Loucy (cell line): ENCODE results near the gene PRMT9.

Experiments used
- H2AFZ ChIP-seq: fragments of 200-600 bp; sonication (generic); 2 replicates; pipeline ENCODE4 v1.6.0; 2016; ENCODE audit warnings: antibody characterized with exemption, mild to moderate bottlenecking, low read length, moderate library complexity
- H3F3A ChIP-seq: fragments of 200-600 bp; 2 replicates; pipeline ENCODE4 v1.6.0; 2016; ENCODE audit warnings: antibody characterized with exemption, low read depth, mild to moderate bottlenecking
- H3K27me3 ChIP-seq: fragments of 200-600 bp; sonication (generic); 2 replicates; pipeline ENCODE4 v1.6.1; 2014; ENCODE audit warnings: low read length, mild to moderate bottlenecking; ENCODE audit not compliant: insufficient read depth, poor library complexity, severe bottlenecking
- H3K36me3 ChIP-seq: fragments of 200-600 bp; sonication (generic); 2 replicates; pipeline ENCODE4 v1.6.1; 2016; ENCODE audit warnings: low read length; ENCODE audit not compliant: insufficient read depth
- H3K4me1 ChIP-seq: fragments of 200-600 bp; sonication (generic); 2 replicates; pipeline ENCODE4 v1.5.1; 2014; ENCODE audit warnings: low read length, mild to moderate bottlenecking; ENCODE audit not compliant: insufficient read depth, poor library complexity, severe bottlenecking
- H3K4me2 ChIP-seq: fragments of 200-600 bp; sonication (generic); 2 replicates; pipeline ENCODE4 v1.6.0; 2014; ENCODE audit warnings: antibody characterized with exemption, low read length, low read depth, mild to moderate bottlenecking; ENCODE audit not compliant: poor library complexity, severe bottlenecking
- H3K4me3 ChIP-seq: fragments of 200-600 bp; sonication (generic); 2 replicates; pipeline ENCODE4 v1.5.1; 2014; ENCODE audit warnings: low read length, mild to moderate bottlenecking, mixed read lengths; ENCODE audit not compliant: poor library complexity, severe bottlenecking
- H3K79me2 ChIP-seq: fragments of 200-600 bp; sonication (generic); 2 replicates; pipeline ENCODE4 v1.6.1; 2014; ENCODE audit warnings: low read length; ENCODE audit not compliant: insufficient read depth
- H3K9ac ChIP-seq: fragments of 200-600 bp; sonication (generic); 2 replicates; pipeline ENCODE4 v1.6.0; 2014; ENCODE audit warnings: mild to moderate bottlenecking, low read depth, low read length, moderate library complexity; ENCODE audit not compliant: poor library complexity, severe bottlenecking
- H3K9me2 ChIP-seq: fragments of 200-600 bp; sonication (generic); replicated peaks from 2 replicates; pipeline ENCODE4 v1.6.1; 2016; ENCODE audit warnings: low read depth, low read length, mixed read lengths
- H3K9me3 ChIP-seq: fragments of 200-600 bp; sonication (generic); 2 replicates; pipeline ENCODE4 v1.6.1; 2014; ENCODE audit warnings: mild to moderate bottlenecking, antibody characterized with exemption, low read length, low read depth; ENCODE audit not compliant: insufficient read depth
- H4K20me1 ChIP-seq: fragments of 200-600 bp; sonication (generic); 2 replicates; pipeline ENCODE4 v1.6.0; 2014; ENCODE audit warnings: antibody characterized with exemption, low read length, mild to moderate bottlenecking; ENCODE audit not compliant: insufficient read depth, poor library complexity, severe bottlenecking
- EZH2phosphoT487 ChIP-seq: fragments of 200-600 bp; IDR thresholded peaks from 2 replicates; pipeline ENCODE4 v1.6.1; 2018; ENCODE audit warnings: antibody characterized with exemption, mild to moderate bottlenecking, moderate library complexity, borderline replicate concordance
- TF ChIP-seq, protein P1 (sequence below): fragments of 200-600 bp; sonication (generic); conservative IDR thresholded peaks from 2 replicates; pipeline ENCODE4 v1.5.1; 2014; ENCODE audit warnings: mild to moderate bottlenecking, antibody characterized with exemption, low read length

Gene PRMT9

GRCh38 chr4:147691820-147692219, 7.9 kb upstream of the PRMT9 start:
- no peaks in the 10 kb centered on the region for H3K79me2 ChIP-seq
- peaks cover 3% of the 10 kb centered on the region for H3K4me1 ChIP-seq
- H3K36me3 ChIP-seq, result no peaks in the 10 kb centered on the region
- no peaks in the 10 kb centered on the region for H3K9me3 ChIP-seq
- H3K4me3 ChIP-seq, result no peak overlapping the region
- TF ChIP-seq, protein P1, sequence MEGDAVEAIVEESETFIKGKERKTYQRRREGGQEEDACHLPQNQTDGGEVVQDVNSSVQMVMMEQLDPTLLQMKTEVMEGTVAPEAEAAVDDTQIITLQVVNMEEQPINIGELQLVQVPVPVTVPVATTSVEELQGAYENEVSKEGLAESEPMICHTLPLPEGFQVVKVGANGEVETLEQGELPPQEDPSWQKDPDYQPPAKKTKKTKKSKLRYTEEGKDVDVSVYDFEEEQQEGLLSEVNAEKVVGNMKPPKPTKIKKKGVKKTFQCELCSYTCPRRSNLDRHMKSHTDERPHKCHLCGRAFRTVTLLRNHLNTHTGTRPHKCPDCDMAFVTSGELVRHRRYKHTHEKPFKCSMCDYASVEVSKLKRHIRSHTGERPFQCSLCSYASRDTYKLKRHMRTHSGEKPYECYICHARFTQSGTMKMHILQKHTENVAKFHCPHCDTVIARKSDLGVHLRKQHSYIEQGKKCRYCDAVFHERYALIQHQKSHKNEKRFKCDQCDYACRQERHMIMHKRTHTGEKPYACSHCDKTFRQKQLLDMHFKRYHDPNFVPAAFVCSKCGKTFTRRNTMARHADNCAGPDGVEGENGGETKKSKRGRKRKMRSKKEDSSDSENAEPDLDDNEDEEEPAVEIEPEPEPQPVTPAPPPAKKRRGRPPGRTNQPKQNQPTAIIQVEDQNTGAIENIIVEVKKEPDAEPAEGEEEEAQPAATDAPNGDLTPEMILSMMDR, result no peak
- TF ChIP-seq EZH2phosphoT487, result no peak
- no peak overlapping the region for H3K4me2 ChIP-seq
- no peak overlapping the region for H3K9ac ChIP-seq
- H2AFZ ChIP-seq, result no peak overlapping the region
- no peaks in the 10 kb centered on the region for H3K27me3 ChIP-seq
- no peaks in the 10 kb centered on the region for H4K20me1 ChIP-seq
- no peaks in the 10 kb centered on the region for H3F3A ChIP-seq
- H3K9me2 ChIP-seq, result no peaks in the 10 kb centered on the region

DNA sequence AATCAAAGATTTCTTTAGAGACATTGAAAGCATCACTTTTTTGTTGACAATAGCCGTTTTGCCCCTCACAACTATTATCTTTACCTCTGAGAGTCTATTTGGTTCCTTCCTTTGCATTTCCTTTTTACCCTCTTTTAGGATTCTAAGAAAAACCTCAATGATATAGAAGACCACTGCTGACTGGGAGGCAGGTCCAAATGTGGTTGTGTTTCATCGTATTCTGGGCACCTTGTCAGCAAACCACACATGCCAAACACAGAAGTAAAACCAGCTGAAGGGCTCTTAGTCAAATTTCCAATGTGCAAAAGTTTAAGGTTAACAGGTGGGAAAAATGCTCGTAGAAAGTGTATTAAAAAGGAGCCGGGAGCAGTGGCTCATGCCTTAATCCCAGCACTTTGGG, 5.1 kb upstream of the PRMT9 start:
- H3K9ac ChIP-seq, result no peak overlapping the region
- H3K27me3 ChIP-seq, result no peaks in the 10 kb centered on the region
- H3K4me2 ChIP-seq, result no peak overlapping the region
- H3K9me3 ChIP-seq, result no peaks in the 10 kb centered on the region
- no peak overlapping the region for H2AFZ ChIP-seq
- no peaks in the 10 kb centered on the region for H3K79me2 ChIP-seq
- H4K20me1 ChIP-seq, result no peaks in the 10 kb centered on the region
- H3K36me3 ChIP-seq, result no peaks in the 10 kb centered on the region
- H3F3A ChIP-seq, result no peaks in the 10 kb centered on the region
- no peak overlapping the region for H3K4me3 ChIP-seq
- no peaks in the 10 kb centered on the region for H3K9me2 ChIP-seq
- peaks cover 11% of the 10 kb centered on the region for H3K4me1 ChIP-seq
- TF ChIP-seq EZH2phosphoT487, result no peak
- TF ChIP-seq, protein P1, result no peak

DNA sequence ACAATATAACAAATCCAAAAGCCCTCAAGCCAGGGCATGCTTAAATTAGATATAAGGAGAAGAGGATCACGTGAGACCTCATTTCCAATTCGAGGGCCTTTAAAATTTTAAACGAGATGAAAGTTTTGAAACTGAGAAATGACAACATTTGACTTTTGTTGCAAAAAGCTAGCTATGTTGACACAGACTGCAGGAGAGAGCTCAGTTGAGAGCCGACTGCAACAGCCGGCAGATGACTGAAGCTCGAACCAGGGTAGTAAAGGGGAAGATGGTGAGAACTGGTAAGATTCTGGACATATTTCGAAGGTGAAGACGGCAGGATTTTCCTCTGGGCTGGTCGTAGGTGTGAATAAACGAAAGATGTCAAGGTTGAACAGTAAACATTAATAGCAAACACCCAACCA, 773 bp downstream of the PRMT9 start:
- no peaks in the 10 kb centered on the region for H3K27me3 ChIP-seq
- H4K20me1 ChIP-seq, result peaks cover 6% of the 10 kb centered on the region
- peak overlapping the region; percentile 100; the same call in 1 of the 2 replicates for H2AFZ ChIP-seq
- H3K4me2 ChIP-seq, result peak overlapping the region; percentile 92
- peaks cover 4% of the 10 kb centered on the region; the same call in 1 of the 2 replicates for H3K36me3 ChIP-seq
- peaks cover 44% of the 10 kb centered on the region for H3K79me2 ChIP-seq
- H3F3A ChIP-seq, result no peaks in the 10 kb centered on the region
- H3K9me2 ChIP-seq, result no peaks in the 10 kb centered on the region
- H3K4me1 ChIP-seq, result peaks cover 44% of the 10 kb centered on the region
- H3K9me3 ChIP-seq, result no peaks in the 10 kb centered on the region
- TF ChIP-seq, protein P1, result no peak
- TF ChIP-seq EZH2phosphoT487, result no peak
- H3K9ac ChIP-seq, result peak overlapping the region; percentile 89
- H3K4me3 ChIP-seq, result peak overlapping the region; percentile 94
